HG03066 (cell line): ENCODE results near the gene TENT4A.

ENCODE experiments used
- ATAC-seq: cut with Tn5 transposase; IDR thresholded peaks from one replicate; pipeline ENCODE4 v1.9.1; 2021; ENCODE audit warnings: low read depth; ENCODE audit not compliant: unreplicated experiment

TENT4A gene

DNA sequence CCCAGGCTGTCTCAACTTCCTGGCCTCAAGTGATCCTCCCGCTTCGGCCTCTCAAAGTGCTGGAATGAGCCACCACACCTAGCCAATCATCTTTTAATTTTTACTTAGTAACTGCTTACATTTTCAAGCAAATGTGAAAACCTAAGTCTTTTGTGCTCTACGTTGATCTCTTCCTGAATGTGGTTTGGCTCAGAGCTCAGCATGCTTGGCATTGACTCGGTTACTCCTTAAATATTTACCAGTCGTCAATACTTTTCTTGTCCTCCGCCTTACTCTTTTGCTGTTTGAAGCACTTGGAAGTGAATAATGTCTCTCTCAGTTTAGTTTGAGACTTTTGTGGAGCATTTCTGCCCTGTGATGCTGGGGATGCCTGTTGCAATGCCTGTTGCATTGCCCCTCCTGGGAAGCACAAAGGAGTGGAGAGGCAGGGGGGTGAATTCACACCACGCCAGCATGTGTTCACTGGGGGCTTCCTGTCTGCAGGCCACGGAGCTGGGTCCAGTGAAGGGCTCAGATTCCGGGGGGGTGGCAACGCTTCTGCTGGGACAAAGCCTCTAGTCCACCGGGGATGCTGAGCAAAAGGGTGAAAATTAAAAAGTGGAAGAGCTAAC, 13.1 kb upstream of the TENT4A start:
- no peak for ATAC-seq

DNA sequence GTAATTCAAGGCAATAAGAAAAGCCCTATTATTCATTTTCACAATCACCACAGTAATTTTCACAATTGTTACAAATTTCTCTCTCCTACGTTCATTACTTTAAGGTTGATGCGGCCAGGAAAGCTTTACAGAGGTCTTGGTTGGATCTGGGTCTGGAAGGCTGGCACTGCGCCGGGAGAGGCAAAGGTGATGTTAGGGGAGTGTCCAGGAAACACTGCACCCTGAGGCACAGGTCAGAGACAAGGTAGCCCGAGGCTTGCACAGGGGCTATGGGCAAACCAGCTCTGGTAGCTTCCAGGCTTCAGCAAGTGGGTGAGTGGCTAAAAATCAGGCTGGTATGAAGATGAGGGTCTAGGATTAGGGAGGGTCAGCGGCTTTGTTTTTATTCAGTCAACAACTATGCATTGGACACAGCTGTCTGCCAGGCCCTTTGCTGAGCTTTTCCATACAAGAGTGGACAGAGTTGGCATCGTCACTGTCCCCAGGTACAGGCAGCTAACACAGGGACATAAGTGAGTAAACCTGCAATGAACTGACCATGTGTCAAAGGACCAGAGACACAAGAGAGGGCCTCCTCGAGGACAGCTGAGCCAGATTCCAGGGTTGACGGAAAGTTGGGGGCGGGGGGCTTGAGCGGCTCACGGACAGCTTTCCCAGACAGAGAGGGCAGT, 12.4 kb upstream of the TENT4A start:
- ATAC-seq, result no peak

DNA sequence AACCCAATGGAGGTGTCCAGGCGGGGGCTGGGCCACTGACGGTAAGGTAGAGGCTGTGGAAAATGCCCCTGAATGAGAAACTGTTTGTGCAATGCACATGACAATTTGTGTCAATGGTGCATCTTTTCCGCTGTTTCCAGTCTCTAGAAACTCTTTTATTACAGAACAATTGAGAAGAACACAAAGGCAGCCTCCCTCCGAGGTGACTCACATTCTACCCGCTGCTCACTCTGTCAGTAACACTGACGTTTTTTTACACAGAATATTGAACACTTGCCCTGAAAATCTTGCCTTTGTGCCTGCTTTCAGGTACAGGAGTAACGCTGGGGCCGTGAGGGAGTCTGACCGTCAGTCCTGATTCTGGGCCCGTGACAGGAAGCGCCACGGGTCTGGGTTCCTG, 11.7 kb upstream of the TENT4A start:
- ATAC-seq, result no peak

DNA sequence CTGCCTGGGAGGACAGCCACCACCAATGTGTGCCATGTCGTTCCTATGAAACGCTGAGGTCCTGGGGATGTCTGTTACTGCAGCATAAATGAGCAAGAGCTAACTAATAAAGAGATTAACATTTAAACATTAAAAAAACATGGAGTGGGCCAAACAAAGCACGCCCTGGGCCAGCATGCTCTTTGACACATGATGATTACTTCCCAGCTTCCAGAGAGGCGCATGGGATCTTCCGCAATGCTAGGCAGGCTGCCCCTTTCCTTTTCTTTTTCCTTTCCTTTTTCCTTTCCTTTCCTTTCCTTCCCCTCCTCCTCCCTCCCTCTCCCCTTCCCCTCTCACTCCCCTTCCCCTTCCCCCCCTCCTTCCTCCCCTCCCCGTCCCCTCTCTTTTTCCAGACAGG, 10.6 kb upstream of the TENT4A start:
- no peak for ATAC-seq

DNA sequence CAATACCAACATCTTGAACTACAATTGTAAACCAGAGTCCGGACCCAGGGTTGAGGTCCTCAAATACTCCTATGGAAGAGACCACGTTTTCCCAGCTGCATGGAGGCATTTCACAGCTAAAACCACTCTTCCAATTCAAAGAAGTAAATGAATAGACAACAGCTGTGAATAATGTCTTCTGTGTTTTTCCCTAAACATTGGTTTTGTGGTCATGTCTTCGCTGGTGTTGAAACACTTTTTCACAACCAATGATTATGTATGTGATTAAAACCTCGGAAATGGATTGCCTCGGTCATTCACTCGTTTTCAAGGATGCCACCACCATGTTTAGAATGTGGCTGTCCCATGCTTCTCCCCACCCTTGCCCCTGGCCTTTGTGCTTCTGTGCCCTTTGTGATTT, 9.4 kb upstream of the TENT4A start:
- ATAC-seq, result no peak

DNA sequence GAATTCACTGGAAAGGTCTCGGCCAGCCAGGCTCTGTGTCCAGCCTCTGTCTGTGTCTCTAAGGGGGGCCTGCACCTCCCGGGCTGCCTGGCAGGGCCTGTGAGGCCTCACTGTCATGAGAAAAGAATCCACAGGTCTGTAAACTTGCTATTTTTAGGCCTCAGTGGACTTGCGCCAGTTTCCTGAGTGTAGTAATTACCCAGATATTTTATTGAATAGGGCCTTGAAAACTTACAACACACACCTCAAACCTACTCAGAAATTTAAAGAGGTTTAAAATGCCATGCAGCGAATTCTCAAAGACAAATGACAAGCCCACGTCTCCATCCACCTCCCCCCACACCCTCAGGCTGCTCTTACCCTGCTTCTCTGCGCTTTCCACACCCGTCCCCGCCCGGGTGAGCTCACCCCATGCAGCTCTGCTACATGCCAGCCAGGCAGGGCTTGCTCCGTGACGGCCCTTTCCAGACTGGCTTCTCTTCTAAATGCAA, 8.8 kb upstream of the TENT4A start:
- ATAC-seq, result no peak

DNA sequence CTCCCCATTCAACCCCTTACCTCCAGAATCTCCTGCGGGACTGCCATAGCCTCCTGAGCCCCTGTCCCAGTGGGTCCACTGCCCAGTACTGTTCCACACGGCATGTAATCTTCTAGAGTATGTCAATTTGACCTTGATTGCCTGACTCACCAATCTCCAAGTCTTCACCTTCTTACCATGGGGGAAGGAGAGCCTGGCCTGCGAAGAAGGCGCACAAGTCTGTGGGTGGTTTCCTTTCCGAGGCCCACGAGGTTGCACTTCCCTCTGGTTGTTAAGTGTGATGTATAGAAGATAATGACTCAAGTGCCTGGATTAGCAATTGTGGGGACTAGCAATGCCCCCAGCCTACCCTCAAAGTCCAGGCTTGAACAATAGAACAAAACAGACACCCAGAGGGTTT, 8.1 kb upstream of the TENT4A start:
- no peak for ATAC-seq

DNA sequence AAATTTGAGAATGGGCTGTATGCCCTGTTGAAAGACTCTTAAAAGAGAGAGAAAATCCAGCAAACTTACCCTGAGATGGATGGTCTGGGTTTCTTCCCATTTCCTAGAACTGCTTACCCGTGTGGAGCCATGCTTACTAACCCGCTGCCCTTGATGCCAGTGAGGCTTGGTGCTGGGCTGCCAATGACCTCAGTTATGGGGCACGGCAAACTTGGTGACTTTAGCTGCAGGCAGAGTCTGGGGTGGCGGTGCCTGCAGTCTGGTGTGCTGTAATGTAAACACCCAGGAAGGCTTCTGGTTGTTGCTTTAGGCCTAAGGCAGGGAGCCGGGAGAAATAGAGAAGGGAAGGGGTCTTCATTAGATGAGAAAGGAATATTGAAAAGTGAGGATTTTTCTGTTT, 7.3 kb upstream of the TENT4A start:
- no peak for ATAC-seq

DNA sequence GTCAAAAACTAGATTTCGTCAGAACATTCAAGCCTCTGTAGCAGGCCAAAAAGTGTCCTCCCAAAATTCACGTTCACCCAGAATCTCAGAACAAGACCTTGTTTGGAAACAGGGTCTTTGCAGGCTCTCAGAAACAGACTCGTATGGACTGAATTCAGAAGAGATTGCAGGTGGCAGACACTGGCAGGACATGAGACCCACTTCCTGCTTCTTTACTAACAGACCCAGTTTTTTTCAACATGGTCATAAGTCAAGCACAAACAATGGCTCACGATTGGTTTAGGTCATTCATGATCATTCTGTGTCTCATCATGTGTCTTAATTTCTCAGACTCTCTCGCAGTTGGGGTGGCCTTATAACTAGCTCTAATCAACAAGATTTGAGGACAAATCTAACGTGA, 5.4 kb upstream of the TENT4A start:
- no peak for ATAC-seq

DNA sequence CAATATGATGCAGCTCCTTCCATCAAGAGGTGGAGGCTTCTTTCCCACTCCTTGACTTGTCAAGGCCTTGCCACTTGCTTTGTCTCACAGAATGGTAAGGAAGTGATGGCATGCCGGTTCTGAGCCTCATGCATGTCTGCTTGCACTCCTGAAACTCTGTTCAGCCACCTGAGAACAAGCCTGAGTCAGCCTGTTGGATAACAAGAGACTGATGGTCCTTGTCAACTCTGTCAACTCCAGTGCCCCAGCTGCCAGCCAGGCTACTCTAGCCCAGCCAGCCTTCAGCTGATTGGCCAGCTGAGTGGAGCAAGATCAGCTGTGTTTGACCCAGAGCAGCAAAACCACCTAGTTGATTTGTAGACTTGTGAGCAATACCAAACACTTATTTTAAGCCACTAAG, 4.4 kb upstream of the TENT4A start:
- ATAC-seq, result no peak

DNA sequence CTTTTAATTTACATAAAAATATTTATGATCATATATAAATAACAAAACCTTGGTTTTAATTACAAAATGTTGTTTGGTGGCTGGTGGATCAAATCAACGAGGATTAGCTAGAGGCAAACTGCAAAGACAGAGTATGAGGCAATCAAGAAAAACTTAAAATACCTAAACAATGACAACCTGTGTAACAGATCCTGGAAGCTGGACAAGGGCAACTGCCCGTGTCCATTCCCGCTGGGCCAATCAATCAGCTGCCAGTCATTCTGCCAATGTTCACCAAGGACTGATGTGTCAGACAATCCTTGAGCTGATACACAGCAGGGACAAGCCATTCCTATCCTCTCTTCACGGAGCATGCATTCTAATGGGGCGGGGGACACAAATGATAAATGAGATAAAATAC, 3.2 kb upstream of the TENT4A start:
- ATAC-seq, result no peak

DNA sequence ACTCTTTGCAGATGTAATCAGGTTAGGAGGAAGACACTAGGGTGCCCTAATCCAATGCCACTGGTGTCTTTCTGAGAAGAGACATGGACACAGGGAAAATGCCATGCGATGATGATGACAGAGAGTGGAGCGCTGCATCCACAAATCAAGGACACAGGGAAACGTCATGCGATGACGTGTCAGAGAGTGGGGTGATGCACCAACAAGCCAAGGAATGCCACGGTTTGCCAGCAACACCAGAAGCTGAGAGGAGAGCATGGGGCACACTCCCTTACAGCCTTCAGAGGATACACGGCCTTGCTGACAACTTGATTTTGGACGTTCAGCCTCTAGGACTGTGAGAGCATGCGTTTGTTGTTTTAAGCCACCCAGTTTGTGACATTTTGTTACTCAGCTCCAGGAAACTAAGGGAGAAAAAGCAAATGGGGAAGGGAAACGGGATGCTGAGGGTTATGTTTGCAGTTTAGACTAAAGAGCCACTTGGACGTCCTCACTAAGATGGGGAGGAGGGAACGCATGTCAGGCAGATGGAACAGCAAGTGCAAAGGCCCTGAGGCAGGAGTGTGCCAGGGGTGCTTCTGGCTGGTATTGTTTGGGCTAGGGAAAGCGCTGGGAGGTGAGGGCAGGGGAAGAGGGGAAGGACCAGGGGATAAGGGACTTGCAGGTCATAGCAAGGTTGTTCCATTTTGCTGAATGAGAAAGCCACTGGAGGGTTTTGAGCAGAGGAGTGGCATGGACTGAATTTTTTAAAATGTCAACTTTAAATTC, 2.5 kb upstream of the TENT4A start:
- ATAC-seq, result no peak

DNA sequence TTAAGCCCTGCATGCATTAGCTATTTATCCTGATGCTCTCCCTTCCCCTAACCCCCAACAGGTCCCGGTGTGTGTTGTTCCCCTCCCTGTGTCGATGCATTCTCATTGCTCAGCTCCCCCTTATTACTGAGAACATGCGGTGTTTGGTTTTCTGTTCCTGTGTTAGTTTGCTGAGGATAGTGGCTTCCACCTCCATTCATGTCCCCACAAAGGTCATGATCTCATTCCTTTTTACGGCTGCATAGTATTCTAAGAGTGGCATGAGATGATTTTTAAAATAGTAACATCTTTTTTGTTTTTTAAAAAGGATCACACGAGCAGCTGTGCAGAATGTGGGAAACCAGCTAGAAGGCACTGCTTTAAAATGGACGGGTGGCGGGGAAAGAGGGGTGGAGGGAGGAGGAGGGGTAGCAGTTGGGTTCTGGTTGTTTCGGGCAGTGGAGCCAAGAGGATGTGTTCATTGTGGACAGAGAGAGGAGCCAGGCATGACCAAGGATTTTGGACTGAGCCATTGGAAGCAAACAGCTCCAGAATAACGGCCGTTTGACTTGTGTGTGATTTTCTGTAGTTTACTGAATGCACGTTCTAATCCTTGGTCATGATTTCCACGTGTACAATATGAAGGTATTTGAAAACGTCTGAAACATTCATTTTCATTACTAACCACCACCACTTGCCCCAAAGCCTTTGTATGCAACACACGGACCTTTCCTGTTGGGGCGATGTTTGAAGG, 1.7 kb upstream of the TENT4A start:
- ATAC-seq, result no peak

DNA sequence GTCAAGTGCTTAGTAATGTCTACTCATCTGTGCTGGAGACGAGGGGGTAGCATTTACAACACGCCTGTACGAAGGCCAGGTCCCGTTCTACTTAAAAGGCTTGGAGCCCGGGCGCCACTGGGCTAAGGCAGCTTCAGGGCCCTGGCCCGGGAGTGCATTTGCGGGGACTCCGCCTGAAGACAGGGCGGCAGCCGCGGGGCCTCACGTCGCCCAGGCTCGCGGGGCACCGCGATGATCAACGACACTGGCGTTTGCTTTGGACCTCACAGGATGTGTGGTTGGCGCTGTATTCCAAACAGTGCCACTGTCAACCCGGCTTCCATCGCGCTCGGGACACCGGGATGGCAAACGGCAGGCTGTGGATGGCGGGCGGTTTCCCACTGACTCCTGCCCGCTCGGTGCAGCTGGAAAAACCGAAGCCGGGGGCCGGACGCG, 1.1 kb upstream of the TENT4A start:
- ATAC-seq, result peak; percentile 18

DNA sequence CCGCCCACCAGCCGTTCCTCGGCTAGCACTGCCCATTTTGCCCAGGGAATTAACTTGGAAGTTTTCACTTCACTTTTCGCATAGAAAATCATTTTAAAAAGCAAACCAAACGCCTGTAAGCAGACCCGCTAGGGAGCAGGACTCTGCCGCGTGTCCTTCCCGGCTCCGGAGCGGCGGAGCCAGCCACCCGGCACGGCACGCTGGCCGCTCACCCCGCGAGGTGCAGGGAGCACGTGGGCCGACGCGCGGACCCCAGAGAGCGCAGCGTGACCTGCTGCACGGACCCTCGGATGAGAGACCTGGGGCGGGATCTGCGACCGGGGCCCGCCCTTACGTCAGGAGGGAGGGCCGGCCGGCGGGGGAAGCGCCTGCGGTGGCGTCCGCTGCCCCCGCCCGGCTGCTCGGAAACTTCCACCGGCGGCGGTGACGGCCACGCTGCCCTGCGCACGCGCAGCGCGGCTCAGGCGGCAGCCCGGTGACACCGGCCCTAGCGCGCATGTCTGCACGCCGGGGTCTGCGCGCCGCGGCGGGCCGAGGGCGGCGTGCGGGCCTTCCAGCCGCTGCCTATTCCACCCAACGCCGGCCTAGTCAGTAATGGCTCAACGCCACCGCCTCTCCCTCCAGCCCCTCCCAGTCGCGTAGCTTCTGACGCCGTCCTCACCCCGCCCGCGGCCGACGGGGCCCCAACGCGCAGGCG, 507 bp upstream of the TENT4A start:
- peak; percentile 56 for ATAC-seq

DNA sequence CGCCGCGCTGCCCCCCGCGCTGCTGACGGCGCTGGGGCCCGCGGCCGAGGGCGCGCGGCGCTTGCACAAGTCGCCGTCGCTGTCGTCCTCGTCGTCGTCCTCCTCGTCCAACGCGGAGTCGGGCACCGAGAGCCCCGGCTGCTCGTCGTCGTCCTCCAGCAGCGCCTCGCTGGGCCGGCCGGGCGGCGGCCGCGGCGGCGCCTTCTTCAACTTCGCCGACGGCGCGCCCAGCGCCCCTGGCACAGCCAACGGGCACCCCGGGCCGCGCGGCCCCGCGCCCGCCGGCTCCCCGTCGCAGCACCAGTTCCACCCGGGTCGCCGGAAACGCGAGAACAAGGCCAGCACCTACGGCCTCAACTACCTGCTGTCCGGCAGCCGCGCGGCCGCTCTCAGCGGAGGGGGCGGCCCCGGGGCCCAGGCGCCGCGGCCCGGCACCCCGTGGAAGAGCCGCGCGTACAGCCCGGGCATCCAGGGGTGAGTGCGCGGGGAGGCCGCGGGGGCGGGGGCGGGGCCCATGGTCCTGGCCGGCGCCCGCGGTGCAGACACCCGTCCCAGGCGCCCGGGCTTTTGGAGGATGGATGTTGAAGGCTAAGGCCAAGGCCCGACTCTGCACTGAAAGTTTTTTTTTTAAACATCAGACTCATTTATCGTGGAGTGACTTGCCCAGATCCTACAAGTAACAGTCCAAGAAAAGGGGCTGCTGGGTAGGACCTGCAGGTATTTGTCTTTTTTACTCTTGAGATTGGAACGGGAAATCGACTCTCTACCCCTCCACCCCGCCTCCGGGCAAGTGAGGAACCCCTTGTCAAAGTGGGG, 1.2 kb downstream of the TENT4A start:
- no peak for ATAC-seq

DNA sequence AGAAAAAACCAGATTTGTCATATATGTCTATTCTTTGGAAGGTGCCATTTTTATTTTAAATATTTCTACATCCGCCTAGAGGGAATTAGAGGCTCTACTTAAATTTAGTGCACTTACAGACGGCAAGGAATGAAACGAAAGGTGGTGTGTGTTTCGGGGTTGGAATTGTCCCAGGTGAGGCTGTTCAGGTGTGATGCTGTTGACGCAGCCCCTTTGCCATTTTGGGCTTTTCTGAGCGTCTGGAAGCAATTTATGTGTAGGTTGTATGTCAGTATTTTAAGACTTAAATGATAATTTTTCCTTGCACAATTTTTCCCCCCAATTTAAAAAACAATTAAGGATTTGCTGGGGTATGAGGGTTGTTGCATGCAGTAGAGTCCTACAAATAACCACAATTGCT, 2.0 kb downstream of the TENT4A start:
- no peak for ATAC-seq

DNA sequence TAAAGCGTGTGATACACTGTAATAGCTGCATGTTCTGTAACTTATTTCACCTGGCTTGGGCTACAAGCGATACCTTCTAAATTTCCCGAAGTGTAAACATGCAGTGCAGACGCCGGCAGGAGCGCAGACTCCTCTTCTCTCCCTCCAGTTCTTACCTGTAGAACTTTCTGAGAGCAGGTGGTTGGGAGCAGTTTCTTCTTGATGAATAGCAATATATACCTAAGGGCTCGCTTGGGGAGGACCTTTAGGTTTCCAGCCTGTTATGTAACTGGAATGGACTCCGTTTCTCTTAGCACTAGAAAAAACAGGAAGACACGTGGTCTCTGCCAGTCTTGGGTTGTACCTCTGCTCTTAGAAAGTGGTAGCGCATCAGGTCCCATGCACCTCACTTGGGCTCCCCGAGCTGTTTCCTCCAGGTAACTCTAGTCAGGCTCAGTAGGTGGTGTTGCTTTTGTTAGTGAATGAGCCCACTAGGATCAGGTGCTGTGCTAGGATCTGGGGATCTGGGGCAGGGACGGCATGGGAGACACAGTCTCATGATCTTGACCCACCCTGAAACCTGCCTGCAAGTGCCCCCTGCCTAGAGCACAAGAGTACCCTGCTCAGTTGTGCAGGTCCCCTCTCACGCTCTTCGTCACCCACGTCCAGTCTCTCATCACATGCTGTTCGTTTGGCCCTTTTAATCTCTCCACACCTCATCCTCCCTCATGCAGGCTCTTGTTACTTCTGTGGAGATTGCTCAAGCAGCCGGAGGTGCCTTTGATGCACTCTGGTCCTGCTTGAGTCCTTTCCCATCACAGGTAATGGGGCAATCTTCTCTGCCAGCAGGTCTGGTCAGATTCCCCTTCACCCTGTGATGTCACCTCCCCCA, 2.8 kb downstream of the TENT4A start:
- ATAC-seq, result no peak
